Kidney glomerular epithelial cell (primary cell): Measurements from ENCODE around the gene UNC93A.
"Not testable (repeated sequence)": the region's sequence is repeated elsewhere in the genome, so short reads cannot be mapped to it uniquely, and the experiment has no call there.

Experiments
- DNase-seq: peaks from one replicate; lab custom pipeline; 2025; lab: John Stamatoyannopoulos, UW

The UNC93A gene

DNA sequence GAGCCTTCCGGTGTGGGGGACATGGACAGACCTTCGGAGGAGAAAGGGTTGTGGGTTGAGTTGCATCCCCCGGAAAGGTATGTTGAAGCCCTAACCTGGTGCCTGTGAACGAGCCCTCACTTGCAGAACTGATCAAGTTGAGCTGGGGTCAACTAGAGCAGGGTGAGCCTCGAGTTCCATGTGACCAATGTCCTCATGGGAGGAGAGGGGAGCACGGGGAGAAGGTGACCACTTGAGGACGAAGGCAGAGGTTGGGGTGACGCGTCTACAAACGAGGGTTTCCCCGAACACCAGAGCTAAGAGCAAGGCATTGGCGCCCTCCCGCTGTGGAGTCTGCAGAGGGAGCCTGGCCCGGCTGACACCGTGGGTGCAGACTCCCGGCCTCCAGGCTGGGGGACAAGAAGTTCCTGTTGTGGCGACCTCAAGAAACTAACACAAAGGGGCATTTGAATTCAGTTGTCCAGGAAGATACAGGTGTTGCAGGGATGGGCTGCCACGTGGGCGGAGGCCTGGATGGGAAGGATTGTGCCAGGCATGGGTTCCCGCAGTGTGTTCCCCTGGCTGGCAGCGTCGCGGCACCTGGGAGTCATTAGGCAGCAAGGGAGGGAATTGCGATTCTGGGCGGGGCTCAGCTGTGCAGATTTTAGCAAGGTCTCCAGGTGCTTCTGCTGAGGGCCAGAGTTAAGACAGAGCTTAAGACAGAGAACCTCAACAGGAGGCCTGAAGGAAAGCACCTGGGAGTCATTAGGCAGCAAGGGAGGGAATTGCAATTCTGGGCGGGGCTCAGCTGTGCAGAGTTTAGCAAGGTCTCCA, 20.4 kb upstream of the UNC93A start:
- no peak for DNase-seq

- no peak for DNase-seq
These were observed 19.0 kb upstream of the UNC93A start for GRCh38 chr6:167272151-167272550.

- DNase-seq, result no peak
These were observed 18.3 kb upstream of the UNC93A start for GRCh38 chr6:167272696-167273379.

DNA sequence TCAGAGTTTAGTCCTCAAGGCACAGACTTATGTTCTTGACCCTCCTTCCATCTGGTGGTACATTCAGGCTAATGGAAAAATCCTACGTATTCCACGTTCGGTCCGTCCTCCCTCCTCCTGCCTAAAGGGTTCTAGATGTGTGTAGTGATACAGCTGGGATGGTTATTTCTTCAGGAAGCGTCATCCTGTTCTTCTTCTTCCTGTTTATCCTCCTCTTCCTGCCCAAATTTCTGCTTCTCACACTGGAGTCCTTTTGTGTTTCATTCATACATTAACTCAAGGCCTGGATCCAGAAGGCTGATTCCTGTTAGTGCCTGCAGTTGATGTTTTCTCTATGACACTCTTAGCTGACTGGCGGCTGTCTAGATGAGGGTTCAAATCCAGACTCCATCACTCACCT, 16.8 kb upstream of the UNC93A start:
- DNase-seq, result no peak

DNA sequence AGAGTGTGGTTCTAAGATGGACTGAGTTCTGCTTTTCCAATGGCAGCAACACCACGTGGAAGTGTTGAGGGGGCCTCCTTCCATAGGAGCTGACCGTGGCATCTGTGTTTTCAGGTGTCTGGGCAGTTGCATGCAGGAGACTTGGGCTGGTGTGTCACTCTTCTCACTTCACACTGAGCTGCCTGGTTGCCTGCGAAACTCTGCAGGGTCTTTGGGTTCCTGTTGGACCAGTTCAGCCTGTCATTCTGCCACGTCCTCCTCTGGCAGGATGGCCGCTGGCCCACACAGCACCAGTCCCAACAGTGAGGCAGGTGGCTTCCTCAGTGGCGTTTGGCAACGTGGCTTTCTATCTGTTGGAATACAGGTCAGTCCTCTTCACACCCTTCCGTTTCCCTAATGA, 16.1 kb upstream of the UNC93A start:
- no peak for DNase-seq

- DNase-seq, result no peak
These were observed 15.7 kb upstream of the UNC93A start for GRCh38 chr6:167275436-167275835.

DNA sequence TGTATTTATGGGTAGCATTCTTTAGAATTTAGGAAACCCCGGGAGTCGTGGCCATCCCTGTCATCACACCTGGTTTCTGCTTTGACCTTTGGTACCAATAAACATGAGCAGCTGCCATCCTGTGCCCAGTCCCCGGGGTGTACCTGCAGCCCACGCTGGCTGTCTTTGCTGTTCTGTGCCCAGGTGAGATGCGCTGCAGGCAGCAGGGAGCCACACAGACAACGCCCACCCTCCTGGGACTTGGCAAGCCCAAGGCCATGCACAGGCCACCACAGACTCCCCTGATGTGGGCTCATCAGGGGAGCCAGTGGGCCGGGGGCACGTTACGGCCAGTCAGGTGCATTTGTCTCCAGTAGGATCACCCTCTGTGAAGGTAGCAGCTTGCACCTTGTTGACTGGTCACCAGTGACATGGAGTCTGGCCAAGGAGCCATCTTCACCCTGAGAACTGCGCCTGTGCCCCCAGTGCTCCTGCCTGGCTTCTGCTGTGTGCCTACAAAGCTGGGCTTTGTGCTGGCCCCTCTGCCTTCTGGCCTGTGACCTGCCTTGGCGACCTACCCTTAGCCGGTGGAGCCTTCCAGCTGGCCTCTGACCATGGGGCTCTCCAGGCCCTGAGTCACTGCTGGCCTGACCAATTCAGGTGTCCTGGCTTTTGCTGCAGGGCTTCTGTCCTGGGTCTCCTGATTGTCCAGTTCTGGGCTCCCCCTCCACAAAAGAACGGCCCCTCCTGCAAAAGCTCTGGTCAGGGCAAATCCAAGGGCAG, 14.2 kb upstream of the UNC93A start:
- DNase-seq, result no peak

- DNase-seq, result not testable (repeated sequence)
These were observed 12.8 kb upstream of the UNC93A start for GRCh38 chr6:167278173-167278940.

- no peak for DNase-seq
These were observed 11.2 kb upstream of the UNC93A start for GRCh38 chr6:167279766-167280446.

- not testable (repeated sequence) for DNase-seq
These were observed 10.6 kb upstream of the UNC93A start for GRCh38 chr6:167280466-167280865.

DNA sequence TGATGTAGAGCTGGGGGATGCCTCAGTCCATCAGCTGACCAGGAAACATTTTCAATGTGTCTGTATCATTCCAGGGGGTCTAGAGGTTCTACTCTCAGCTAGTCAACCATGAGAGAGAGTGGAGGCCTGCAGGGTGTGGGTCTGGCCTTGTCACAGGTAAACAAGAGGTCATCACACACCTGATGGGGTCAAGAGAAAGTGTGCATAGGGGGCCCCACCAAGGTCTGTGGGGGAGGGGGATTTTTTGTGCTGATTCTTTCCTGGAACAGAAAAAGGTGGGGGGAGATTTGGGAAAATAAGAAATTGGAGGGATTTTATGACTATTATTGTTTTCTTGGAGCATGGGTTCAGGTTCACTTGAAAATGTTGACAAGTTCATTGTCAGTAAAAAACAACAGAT, 8.9 kb upstream of the UNC93A start:
- no peak for DNase-seq

GRCh38 chr6:167284565-167284964, 6.5 kb upstream of the UNC93A start:
- not testable (repeated sequence) for DNase-seq

DNA sequence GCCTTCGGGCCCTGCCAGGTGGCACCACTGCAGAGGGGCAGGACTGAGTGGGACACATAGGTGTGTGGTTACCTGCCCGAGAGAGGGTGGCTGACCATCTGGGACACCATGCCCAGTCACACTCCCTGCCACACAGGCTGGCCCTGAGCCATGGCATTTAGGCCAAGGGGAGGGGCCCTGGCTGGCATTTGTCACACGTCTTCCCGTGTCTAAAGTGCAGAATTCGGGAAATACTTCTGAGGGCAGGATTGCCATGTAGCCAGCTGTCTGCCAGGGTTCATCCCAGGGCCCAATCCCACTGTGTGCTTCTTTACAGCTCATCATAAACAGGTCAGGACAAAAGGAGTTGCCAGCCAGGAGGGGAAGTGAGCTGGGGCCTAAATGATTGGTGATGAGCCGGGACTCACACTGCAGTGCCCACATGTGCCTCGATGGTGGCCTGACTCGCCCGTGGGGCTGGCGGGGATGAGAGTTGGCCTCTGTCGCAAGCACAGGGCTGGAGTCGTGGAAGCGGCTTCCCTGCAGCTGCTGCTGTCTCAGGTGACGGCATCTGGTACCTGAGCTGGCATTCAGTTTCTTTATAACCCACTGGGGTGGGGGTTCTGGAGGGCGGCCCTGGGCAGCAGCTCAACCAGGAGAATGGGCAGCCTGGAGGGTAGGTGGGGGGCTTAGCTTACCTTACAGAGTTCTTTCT, 5.9 kb upstream of the UNC93A start:
- no peak for DNase-seq

DNA sequence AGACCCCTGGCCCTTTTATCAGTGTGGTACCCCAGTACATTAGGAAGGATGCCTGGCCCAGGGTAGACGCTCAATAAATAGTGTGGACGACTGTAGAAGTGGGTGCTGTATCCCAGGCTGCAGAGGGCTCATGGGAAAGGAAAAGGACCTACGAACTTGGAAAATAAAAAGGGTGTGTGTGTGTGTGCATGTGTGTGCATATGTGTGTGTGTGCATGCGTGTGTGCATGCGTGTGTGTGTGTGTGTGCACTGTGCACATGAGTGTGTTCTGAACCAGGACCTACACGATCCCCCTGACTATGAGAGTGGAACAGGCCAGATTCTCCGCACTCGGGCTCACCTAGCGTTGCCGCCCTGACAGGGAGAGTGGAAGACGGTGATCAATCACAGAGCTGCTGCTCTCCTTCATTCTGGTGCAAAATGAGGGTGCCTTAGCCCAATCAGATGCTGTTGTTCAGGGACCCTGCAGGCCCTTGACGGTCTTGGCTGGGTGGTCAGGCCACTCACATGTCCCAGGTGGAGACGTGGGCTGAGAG, 3.5 kb upstream of the UNC93A start:
- DNase-seq, result no peak

DNA sequence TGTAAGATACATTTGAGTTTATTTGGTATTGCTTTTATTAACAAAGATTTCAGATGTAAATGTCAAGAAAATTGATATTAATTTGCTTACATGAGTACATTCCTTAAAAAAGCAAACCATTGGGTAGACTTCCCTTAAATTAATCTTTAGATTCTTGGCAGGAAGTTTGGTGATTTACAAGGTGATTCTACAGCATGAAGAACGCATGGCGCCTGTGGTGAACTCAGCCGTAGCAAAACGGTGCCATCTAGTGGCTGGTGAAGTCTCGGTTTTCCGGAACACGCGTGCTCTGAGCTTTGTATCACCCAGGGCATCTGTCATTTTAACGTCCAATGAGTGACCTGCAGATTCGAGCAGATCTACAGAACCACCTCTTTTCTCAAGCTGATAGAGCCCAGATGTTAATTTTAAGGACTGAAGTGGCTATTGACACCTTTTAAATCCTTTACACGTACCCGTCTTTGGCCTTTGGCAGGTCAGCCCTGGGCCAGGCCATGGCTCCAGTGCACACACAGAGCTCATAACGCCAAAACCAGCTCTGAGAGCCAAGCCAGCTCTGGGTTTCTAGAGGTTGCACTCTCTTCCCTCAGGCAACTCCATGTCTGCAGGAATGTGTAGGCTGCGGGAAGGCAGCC, 2.4 kb upstream of the UNC93A start:
- DNase-seq, result not testable (repeated sequence)

DNA sequence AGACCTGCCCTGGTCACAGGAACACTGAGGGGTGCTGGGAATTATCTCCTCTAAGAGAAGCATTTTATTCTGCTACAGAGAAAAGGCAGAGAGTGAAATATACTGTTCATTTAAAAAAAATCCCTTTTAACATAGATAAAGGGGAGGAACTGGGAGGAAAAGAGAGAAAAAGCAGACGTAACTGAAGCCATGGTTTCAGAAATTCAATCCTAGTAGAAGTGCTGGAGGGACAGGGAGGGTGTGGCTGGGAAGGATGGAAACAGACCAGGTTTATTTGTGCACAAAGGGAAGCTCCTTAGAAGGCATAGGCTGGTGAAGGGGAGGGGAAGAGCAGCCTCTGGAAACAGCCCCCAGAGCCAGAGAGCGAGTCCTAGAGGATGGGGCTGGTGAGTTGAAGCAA, 1.8 kb upstream of the UNC93A start:
- not testable (repeated sequence) for DNase-seq

GRCh38 chr6:167291623-167292300, 647 bp downstream of the UNC93A start:
- peak; percentile 34 for DNase-seq

DNA sequence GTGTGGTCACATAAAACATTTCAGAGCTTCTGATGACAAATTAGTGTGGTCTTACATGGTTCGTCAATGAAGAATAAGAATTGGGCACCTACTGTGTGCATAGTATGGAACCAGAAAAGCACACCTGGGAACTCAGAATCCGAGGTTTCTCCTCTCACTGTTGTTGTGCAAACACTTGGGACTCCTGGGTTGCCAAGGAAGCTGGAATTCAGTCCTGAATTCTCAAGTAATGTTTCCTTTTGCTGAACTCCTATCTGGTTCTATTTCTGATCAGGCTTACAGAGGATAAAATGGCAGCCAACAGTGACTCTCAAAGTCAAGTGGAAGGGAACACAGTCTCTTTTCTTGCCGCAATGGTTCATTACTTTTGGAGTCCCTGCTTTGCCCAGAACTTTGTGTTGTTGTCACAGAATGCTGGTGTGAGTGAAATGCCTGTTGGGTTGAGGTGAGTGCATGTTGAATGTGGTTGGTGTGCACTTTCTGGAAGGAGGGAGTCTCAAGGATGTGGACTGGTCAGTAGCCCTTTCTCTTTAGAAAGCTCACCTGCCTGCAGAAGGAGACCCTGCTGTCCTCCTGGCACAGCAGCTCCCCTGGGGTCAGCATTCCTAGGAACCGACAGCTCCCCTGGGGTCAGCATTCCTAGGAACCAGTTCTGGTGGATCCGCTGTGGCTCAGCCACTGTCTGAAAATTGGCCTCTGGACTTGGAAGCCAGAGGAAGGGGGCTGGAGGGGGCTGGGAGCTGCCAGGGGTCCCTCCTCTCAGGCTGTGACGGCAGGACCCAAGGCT, 1.4 kb downstream of the UNC93A start:
- no peak for DNase-seq
